HepG2 (cell line): ENCODE results near the gene PRKAR1B. TPM values are rescaled to one million over a fixed set of nuclear protein-coding genes. Genes with fewer than 3 reads are reported as not detected.

Experiments used
- ASH2L ChIP-seq: fragments of 300-600, 200-600 bp; sonication (generic); IDR thresholded peaks from 2 replicates; pipeline ENCODE4 v1.7.0; 2017; ENCODE audit warnings: low read depth, mild to moderate bottlenecking, moderate library complexity, mixed read lengths, low read length; ENCODE audit not compliant: insufficient read length
- CHCHD3 ChIP-seq: sonication (generic); formaldehyde crosslinking; IDR thresholded peaks from 2 replicates; pipeline ENCODE4 v1.8.0; 2022; ENCODE audit warnings: mild to moderate bottlenecking, missing genetic modification reagents, moderate library complexity
- DNMT1 ChIP-seq: sonication (generic); formaldehyde crosslinking; IDR thresholded peaks from 2 replicates; pipeline ENCODE4 v1.5.1; 2020; ENCODE audit warnings: mild to moderate bottlenecking, missing genetic modification reagents
- JUND ChIP-seq: sonication (generic); formaldehyde crosslinking; IDR thresholded peaks from 2 replicates; pipeline ENCODE4 v1.8.0; 2022; ENCODE audit warnings: mild to moderate bottlenecking, missing genetic modification reagents
- KDM3A ChIP-seq: IDR thresholded peaks from 2 replicates; pipeline ENCODE4 v1.6.1; 2018; ENCODE audit warnings: low read depth, missing compliant biosample characterization
- MAFF ChIP-seq: IDR thresholded peaks from 2 replicates; pipeline ENCODE4 v1.6.1; 2011; ENCODE audit warnings: low read depth, low read length, improper control_type of control experiment
- MAZ ChIP-seq, 2 experiments: sonication (generic) in 1 of 2; formaldehyde crosslinking in 1 of 2; IDR thresholded peaks; 2 replicates each; pipeline versions ENCODE4 v1.5.0 to v1.6.1; 2012 to 2020; ENCODE audit warnings: low read depth in 2 of 2, mild to moderate bottlenecking in 2 of 2, borderline replicate concordance in 1 of 2, improper control_type of control experiment in 1 of 2, low read length in 1 of 2, missing genetic modification reagents in 1 of 2, moderate library complexity in 1 of 2
- MTF1 ChIP-seq: sonication (generic); formaldehyde crosslinking; IDR thresholded peaks from 2 replicates; pipeline ENCODE4 v1.5.0; 2020; ENCODE audit warnings: missing genetic modification reagents
- NFIC ChIP-seq: IDR thresholded peaks from 2 replicates; pipeline ENCODE4 v1.6.1; 2012; ENCODE audit warnings: mild to moderate bottlenecking, low read length, inconsistent platforms
- RBFOX2 ChIP-seq: fragments of 200-400 bp; formaldehyde crosslinking; IDR thresholded peaks from 2 replicates; pipeline ENCODE4 v1.6.1; 2017; ENCODE audit warnings: low read depth, mild to moderate bottlenecking, low read length
- SNAI1 ChIP-seq: sonication (generic); formaldehyde crosslinking; IDR thresholded peaks from 2 replicates; pipeline ENCODE4 v1.5.0; 2020; ENCODE audit warnings: mild to moderate bottlenecking, missing genetic modification reagents, borderline replicate concordance
- YY1 ChIP-seq: IDR thresholded peaks from 2 replicates; pipeline ENCODE4 v1.6.1; 2011; ENCODE audit warnings: low read length, low read depth, moderate library complexity, mild to moderate bottlenecking; ENCODE audit not compliant: insufficient read depth, insufficient replicate concordance
- ZBTB46 ChIP-seq: sonication (generic); formaldehyde crosslinking; IDR thresholded peaks from 2 replicates; pipeline ENCODE4 v1.4.0; 2020; ENCODE audit warnings: mild to moderate bottlenecking, missing genetic modification reagents, borderline replicate concordance
- ZBTB8A ChIP-seq: sonication (generic); formaldehyde crosslinking; IDR thresholded peaks from 2 replicates; pipeline ENCODE4 v1.4.0; 2020; ENCODE audit warnings: mild to moderate bottlenecking, low read depth, missing genetic modification reagents, borderline replicate concordance
- ZNF20 ChIP-seq: sonication (generic); formaldehyde crosslinking; IDR thresholded peaks from 2 replicates; pipeline ENCODE4 v1.4.0; 2020; ENCODE audit warnings: mild to moderate bottlenecking, moderate library complexity, missing genetic modification reagents
- ZNF234 ChIP-seq: sonication (generic); formaldehyde crosslinking; conservative IDR thresholded peaks from 2 replicates; pipeline ENCODE4 v1.5.1; 2020; ENCODE audit warnings: mild to moderate bottlenecking, missing genetic modification reagents
- ZNF251 ChIP-seq: sonication (generic); formaldehyde crosslinking; IDR thresholded peaks from 2 replicates; pipeline ENCODE4 v1.9.0; 2021; ENCODE audit warnings: mild to moderate bottlenecking, missing genetic modification reagents
- ZNF451 ChIP-seq: sonication (generic); formaldehyde crosslinking; IDR thresholded peaks from 2 replicates; pipeline ENCODE4 v1.5.0; 2020; ENCODE audit warnings: mild to moderate bottlenecking, missing genetic modification reagents
- ZNF550 ChIP-seq: sonication (generic); formaldehyde crosslinking; IDR thresholded peaks from 2 replicates; pipeline ENCODE4 v1.4.0; 2020; ENCODE audit warnings: mild to moderate bottlenecking, missing genetic modification reagents, borderline replicate concordance
- ZNF841 ChIP-seq: sonication (generic); formaldehyde crosslinking; IDR thresholded peaks from 2 replicates; pipeline ENCODE4 v1.8.1; 2023; ENCODE audit warnings: missing genetic modification reagents, borderline replicate concordance
- ZSCAN20 ChIP-seq: sonication (generic); formaldehyde crosslinking; IDR thresholded peaks from 2 replicates; pipeline ENCODE4 v1.4.0; 2020; ENCODE audit warnings: missing genetic modification reagents, mild to moderate bottlenecking, borderline replicate concordance
- polyA plus RNA-seq, 8 experiments: library from polyadenylated mRNA; depleted of rRNA in 3 of 8; stranded (reverse) in 7 of 8; unstranded in 1 of 8; fragments of >200 nt; fragmentation: Illumina TruSeq in 4 of 8; extraction: Trizol in 4 of 8; gene quantifications; 2 replicates each; pipeline versions ENCODE4 v1.2.1 to v1.2.3, GENCODE V29; 2011 to 2016; ENCODE audit warnings: low read depth in 4 of 8, missing spikeins in 1 of 8, mixed read lengths in 1 of 8; ENCODE audit not compliant: insufficient read depth in 1 of 8
- total RNA-seq, 5 experiments: library from RNA; depleted of rRNA; stranded (reverse); fragments of >200 nt; fragmentation: Illumina TruSeq; extraction: Trizol; gene quantifications; 2 replicates each; pipeline ENCODE4 v1.2.3, GENCODE V29; 2016; ENCODE audit warnings: low read depth in 1 of 5
- TF ChIP-seq, protein P1 (sequence below): sonication (generic); formaldehyde crosslinking; IDR thresholded peaks from 2 replicates; pipeline ENCODE4 v1.5.1; 2020; ENCODE audit warnings: missing genetic modification reagents, mild to moderate bottlenecking, borderline replicate concordance
- TF ChIP-seq, protein P2 (sequence below): sonication (generic); formaldehyde crosslinking; IDR thresholded peaks from 2 replicates; pipeline ENCODE4 v1.8.1; 2022; ENCODE audit warnings: low read depth, mild to moderate bottlenecking, missing genetic modification reagents

Gene PRKAR1B
- total and polyA plus RNA-seq, 2 of the 13 experiments (the other 11 are each of a cell fraction or from before 2014, with no cell fraction given) = 7.9 to 28.2 TPM

- TF ChIP-seq, protein P1, sequence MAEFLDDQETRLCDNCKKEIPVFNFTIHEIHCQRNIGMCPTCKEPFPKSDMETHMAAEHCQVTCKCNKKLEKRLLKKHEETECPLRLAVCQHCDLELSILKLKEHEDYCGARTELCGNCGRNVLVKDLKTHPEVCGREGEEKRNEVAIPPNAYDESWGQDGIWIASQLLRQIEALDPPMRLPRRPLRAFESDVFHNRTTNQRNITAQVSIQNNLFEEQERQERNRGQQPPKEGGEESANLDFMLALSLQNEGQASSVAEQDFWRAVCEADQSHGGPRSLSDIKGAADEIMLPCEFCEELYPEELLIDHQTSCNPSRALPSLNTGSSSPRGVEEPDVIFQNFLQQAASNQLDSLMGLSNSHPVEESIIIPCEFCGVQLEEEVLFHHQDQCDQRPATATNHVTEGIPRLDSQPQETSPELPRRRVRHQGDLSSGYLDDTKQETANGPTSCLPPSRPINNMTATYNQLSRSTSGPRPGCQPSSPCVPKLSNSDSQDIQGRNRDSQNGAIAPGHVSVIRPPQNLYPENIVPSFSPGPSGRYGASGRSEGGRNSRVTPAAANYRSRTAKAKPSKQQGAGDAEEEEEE = no peak
- TF ChIP-seq MAZ (IDR thresholded peaks at IDR 0.05; ENCODE audit: borderline replicate concordance, low read depth, low read length) (no peak), MAZ (CRISPR knock-in tag; IDR thresholded peaks at IDR 0.05; ENCODE audit: low read depth) (no peak; the same call in 1 of the 2 replicates), DNMT1 (CRISPR knock-in tag) (no peak), ZNF251 (CRISPR knock-in tag) (no peak), ZNF550 (CRISPR knock-in tag) (no peak; the same call in 1 of the 2 replicates), RBFOX2 (peak; percentile 70), ZNF451 (no peak), ZNF20 (CRISPR knock-in tag) (no peak), SNAI1 (CRISPR knock-in tag) (no peak), ZNF234 (CRISPR knock-in tag) (no peak), MTF1 (CRISPR knock-in tag) (no peak), ZSCAN20 (CRISPR knock-in tag) (0 out of 2 replicates have a peak, but pooled peaks have one; percentile 28), MAFF (no peak), ZNF841 (CRISPR knock-in tag) (no peak), ASH2L (peak; percentile 61), ZBTB8A (CRISPR knock-in tag) (no peak), YY1 (no peak), KDM3A (CRISPR knock-in tag) (no peak), NFIC (no peak), CHCHD3 (CRISPR knock-in tag) (no peak), JUND (no peak), ZBTB46 (CRISPR knock-in tag) (no peak)
- TF ChIP-seq, protein P2, sequence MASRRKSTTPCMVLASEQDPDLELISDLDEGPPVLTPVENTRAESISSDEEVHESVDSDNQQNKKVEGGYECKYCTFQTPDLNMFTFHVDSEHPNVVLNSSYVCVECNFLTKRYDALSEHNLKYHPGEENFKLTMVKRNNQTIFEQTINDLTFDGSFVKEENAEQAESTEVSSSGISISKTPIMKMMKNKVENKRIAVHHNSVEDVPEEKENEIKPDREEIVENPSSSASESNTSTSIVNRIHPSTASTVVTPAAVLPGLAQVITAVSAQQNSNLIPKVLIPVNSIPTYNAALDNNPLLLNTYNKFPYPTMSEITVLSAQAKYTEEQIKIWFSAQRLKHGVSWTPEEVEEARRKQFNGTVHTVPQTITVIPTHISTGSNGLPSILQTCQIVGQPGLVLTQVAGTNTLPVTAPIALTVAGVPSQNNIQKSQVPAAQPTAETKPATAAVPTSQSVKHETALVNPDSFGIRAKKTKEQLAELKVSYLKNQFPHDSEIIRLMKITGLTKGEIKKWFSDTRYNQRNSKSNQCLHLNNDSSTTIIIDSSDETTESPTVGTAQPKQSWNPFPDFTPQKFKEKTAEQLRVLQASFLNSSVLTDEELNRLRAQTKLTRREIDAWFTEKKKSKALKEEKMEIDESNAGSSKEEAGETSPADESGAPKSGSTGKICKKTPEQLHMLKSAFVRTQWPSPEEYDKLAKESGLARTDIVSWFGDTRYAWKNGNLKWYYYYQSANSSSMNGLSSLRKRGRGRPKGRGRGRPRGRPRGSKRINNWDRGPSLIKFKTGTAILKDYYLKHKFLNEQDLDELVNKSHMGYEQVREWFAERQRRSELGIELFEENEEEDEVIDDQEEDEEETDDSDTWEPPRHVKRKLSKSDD (CRISPR knock-in tag) = no peak
These were observed 109.2 kb downstream of the PRKAR1B start (continued) for GRCh38 chr7:617614-618538.
